Measurements from ENCODE around the gene MYH14. TPM values are rescaled to one million over a fixed set of nuclear protein-coding genes. Genes with fewer than 3 reads are reported as not detected.

MYH14 gene
- total RNA-seq, 4 donors from 2014 or later = 8.0 to 12.8 (median 10.3) TPM

- ATAC-seq (ENCODE audit: low FRiP score) (no peak), DNase-seq (ENCODE audit: low spot score) (no peak)
- TF ChIP-seq CTCF (IDR thresholded peaks at IDR 0.05) = no peak
Measured at GRCh38 chr19:50293263-50294004, 90.0 kb downstream of the MYH14 start.

- no peak for TF ChIP-seq CTCF (IDR thresholded peaks at IDR 0.05)
- DNase-seq (ENCODE audit: low spot score) (no peak), ATAC-seq (ENCODE audit: low FRiP score) (no peak)
Measured at GRCh38 chr19:50300051-50300450, 96.6 kb downstream of the MYH14 start.

- no peak for ATAC-seq (ENCODE audit: low FRiP score)
- TF ChIP-seq CTCF (IDR thresholded peaks at IDR 0.05) = no peak
- no peak for DNase-seq (ENCODE audit: low spot score)
Measured at GRCh38 chr19:50300814-50301606, 97.6 kb downstream of the MYH14 start.

- ATAC-seq (ENCODE audit: low FRiP score) = no peak
- no peak for DNase-seq (ENCODE audit: low spot score)
- TF ChIP-seq CTCF (IDR thresholded peaks at IDR 0.05) = no peak
Measured at GRCh38 chr19:50301607-50301971, 98.2 kb downstream of the MYH14 start.

- no peak for TF ChIP-seq CTCF (IDR thresholded peaks at IDR 0.05)
- DNase-seq (ENCODE audit: low spot score) (no peak), ATAC-seq (ENCODE audit: low FRiP score) (no peak)
Measured at GRCh38 chr19:50303558-50303957, 100.1 kb downstream of the MYH14 start.

- DNase-seq (ENCODE audit: low spot score) (no peak), ATAC-seq (ENCODE audit: low FRiP score) (no peak)
- no peak for TF ChIP-seq CTCF (IDR thresholded peaks at IDR 0.05)
Measured at GRCh38 chr19:50308991-50309390, 105.6 kb downstream of the MYH14 start.

All from omental fat pad (tissue), 4 donors.